Stimulated activated CD4-positive, alpha-beta T cell treated with anti-CD3 and anti-CD28 coated beads, Interleukin-1b, Interleukin-23, amount 100 ng/mL, for 4 hours (primary cell): ENCODE measurements around the gene GCN1.
A peak's percentile ranks its signal among the peaks of the same experiment; 100 is the strongest.
"Not testable (repeated sequence)": the region's sequence is repeated elsewhere in the genome, so short reads cannot be mapped to it uniquely, and the experiment has no call there.

ENCODE experiments used
- DNase-seq, 2 donors: peaks; one replicate each; pipeline ENCODE4 v3.0.0-alpha.2; 2020; ENCODE audit warnings: low read depth in 2 of 2

GCN1 gene, protein sequence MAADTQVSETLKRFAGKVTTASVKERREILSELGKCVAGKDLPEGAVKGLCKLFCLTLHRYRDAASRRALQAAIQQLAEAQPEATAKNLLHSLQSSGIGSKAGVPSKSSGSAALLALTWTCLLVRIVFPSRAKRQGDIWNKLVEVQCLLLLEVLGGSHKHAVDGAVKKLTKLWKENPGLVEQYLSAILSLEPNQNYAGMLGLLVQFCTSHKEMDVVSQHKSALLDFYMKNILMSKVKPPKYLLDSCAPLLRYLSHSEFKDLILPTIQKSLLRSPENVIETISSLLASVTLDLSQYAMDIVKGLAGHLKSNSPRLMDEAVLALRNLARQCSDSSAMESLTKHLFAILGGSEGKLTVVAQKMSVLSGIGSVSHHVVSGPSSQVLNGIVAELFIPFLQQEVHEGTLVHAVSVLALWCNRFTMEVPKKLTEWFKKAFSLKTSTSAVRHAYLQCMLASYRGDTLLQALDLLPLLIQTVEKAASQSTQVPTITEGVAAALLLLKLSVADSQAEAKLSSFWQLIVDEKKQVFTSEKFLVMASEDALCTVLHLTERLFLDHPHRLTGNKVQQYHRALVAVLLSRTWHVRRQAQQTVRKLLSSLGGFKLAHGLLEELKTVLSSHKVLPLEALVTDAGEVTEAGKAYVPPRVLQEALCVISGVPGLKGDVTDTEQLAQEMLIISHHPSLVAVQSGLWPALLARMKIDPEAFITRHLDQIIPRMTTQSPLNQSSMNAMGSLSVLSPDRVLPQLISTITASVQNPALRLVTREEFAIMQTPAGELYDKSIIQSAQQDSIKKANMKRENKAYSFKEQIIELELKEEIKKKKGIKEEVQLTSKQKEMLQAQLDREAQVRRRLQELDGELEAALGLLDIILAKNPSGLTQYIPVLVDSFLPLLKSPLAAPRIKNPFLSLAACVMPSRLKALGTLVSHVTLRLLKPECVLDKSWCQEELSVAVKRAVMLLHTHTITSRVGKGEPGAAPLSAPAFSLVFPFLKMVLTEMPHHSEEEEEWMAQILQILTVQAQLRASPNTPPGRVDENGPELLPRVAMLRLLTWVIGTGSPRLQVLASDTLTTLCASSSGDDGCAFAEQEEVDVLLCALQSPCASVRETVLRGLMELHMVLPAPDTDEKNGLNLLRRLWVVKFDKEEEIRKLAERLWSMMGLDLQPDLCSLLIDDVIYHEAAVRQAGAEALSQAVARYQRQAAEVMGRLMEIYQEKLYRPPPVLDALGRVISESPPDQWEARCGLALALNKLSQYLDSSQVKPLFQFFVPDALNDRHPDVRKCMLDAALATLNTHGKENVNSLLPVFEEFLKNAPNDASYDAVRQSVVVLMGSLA (N-terminal part only)

DNA sequence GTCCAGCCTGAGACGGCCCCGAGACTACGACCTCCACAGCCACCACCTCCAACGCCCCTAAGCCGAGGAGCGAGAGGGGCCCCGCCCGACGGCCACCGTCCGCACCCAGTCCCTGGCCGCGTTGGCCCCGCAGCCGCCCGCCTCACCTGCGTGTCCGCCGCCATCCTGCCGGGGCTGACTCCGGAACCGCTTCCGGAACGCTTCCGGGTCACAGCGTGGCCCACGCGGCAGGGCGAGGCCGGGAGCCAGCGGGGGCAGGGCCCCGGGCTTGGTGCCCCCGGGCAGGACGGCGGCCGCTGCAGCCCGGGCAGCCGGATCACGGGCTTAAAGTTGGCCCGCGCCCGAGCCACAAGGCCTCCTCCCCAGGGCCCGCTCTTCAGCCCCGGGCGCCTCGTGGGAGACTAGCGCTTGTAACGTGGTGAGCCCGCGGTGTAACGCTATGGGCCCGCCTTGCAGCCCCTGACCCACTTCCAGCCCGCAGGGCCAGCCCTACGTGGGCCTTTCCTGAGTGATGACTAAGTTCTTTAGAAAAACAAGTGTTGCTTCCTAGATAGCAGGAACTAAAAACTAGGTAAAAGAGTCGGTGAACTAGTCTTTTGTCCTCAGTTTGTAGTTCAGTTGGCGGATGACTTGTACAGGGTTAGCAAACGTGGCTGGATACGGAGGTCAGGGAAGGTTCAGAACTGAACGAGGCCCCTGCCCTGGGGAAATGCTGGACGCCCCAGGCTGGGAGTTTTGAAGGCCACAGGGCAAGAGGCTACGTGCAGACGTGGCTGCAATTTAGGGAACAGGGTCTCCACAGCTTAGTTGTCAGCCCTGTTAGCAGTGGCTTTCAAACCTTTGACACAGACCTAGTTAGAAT, at the start of gene GCN1:
GCN1 (minus strand) TSS at position 182 of the 862 bp plus-strand sequence; CDS start at position 164, 18 bp downstream.
- DNase-seq, result peak; percentile 86 to 90

GRCh38 chr12:120242971-120243699, 48.6 kb upstream of the GCN1 start:
- DNase-seq, result no peak

- no peak for DNase-seq
These were observed 47.8 kb upstream of the GCN1 start for GRCh38 chr12:120242275-120242799.

- no peak for DNase-seq
These were observed 47.2 kb upstream of the GCN1 start for GRCh38 chr12:120241561-120242274.

DNA sequence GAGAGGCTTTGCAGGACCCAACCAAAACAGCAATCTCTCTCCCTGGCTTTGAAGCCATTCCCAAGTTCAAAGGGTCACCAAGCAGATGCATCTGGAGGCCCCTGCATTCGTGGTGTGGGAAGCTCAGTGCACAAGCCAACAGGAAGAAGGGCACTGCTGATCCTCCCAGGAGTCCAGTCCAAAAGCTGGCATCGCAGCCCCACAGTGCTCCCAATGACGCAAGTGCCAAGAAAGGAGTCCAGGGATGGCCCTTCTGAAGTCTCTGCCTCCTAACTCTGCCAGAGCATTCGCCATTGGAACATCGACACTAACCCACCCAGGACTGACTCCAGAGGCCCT, 45.9 kb upstream of the GCN1 start:
- no peak for DNase-seq

- no peak for DNase-seq
These were observed 45.4 kb upstream of the GCN1 start for GRCh38 chr12:120239776-120240494.

DNA sequence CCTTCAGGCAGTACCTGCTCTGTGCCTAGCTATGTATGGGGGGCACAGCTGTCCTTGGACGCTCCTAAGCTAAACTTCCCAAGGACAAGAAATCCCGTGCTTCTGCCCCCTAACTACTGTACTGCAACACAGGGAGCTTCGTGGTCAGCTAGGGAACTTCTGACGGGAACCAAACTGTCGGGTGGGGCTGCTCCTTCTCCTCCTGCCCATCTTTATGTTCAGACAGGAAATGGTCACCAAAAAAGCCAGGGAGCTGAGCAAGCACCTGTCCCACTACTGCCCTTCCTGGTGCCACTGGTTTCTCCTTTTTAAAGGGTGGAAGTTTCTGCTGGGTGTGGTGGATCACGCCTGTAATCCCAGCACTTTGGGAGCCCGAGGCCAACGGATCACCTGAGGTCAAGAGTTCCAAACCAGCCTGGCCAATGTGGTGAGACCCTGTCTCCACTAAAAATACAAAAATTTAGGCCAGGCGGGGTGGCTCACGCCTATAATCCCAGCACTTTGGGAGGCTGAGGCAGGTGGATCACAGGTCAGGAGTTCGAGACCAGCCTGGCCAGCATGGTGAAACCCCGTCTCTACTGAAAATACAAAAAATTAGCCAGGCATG, 44.4 kb upstream of the GCN1 start:
- no peak for DNase-seq

DNA sequence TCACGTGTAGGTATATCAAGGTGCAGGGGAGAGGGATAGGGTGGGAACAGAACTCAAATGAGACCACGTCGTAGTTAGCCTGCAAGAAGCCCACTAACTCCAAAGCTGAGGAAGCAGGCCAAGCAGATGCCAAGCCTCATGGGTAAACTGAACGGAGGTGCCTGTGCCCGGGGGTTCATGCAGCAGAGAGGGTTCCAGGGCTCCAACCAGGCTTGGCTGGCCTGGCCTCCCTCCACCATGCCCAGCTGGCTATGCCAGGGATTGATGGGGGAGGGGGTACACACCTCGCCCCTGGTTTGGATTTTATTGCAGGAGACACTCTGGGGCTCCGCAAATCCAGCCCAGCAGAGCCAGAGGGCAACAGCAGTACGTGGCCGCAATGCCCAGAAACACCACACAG, 43.7 kb upstream of the GCN1 start:
- no peak for DNase-seq

DNA sequence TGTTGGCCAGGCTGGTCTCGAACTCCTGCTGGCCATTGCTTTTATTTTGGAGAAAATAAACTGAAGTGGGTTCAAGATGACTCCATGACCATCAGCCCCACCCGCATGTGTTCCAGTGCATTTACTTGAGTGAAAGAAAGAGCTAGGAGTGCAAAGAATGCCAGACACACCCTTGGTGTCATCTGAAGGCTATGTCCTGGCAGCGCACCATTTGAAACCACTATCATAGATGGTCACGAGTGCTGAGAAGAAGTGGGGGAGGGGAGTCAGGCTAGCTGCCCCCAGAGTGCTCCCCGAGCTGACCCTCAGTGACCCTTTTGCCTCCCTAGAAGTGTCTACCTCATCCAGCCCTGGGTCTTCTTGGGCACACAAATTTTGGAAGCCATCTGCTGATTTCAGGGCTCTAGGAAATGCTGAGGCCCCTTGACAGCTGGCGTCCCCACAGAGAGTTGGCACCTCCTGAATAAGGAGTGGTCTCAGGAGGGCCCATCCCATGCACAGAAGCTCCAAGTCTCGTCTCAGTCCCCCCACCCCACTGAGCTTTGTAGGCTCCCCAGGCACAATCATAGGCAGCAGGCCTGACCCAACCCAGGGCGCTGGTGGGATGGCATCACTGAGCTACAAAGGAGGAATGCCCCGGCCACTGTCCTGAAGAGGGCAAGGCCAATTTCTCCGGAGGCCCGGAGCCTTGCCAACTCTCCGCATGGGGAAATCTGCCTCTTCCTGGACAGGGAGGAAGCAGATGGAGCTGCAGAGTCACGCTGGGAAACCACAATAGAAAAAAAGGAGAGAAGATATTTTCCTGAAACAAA, 43.1 kb upstream of the GCN1 start:
- no peak for DNase-seq

GRCh38 chr12:120236809-120237208, 42.3 kb upstream of the GCN1 start:
- not testable (repeated sequence) for DNase-seq

- DNase-seq, result no peak
These were observed 41.1 kb upstream of the GCN1 start for GRCh38 chr12:120235369-120236323.

DNA sequence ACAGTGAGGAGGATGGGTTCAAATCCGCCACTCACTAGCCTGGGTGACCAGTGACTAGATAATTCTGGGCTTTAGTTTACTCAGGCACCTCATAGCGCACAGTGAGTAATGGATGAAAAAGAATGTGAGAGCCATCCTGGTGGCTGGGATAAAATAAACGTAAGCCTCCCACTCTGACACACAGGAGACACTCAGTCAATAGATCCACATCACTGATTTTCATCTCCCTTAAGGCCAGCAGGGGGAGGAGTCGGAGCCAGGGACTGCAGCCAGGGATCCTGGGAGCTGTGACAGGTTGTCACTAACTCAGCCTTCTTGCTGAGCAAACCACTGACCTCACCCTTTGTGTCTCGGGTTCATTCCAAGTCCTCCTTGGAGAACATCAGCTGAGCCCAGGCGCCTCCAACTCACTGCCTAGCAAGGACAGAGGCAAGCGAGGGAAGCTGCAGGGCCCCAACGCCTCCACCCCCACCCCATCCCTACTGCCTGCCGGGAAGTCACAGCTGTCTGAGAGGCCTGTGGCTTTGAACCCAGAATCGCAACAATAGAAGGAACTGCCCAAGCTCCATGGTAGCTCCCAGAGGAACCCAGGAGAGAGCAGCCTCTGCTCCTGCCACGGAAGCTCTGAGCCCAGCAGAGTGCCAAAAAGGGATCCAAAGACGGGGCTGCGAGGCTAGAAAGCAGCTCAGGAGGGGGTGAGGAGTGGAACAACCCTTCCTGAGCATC, 40.3 kb upstream of the GCN1 start:
- no peak for DNase-seq

GRCh38 chr12:120231316-120232011, 36.9 kb upstream of the GCN1 start:
- DNase-seq, result peak; percentile 62 to 69

GRCh38 chr12:120230974-120231315, 36.4 kb upstream of the GCN1 start:
- DNase-seq, result no peak
